ENCODE results near the gene UBA52. TPM values are rescaled to one million over a fixed set of nuclear protein-coding genes. Genes with fewer than 3 reads are reported as not detected.
"Not testable (repeated sequence)": the region's sequence is repeated elsewhere in the genome, so short reads cannot be mapped to it uniquely, and the experiment has no call there.

Gene UBA52
- total RNA-seq, 1 experiment from 2014 or later: 1,108 TPM

DNA sequence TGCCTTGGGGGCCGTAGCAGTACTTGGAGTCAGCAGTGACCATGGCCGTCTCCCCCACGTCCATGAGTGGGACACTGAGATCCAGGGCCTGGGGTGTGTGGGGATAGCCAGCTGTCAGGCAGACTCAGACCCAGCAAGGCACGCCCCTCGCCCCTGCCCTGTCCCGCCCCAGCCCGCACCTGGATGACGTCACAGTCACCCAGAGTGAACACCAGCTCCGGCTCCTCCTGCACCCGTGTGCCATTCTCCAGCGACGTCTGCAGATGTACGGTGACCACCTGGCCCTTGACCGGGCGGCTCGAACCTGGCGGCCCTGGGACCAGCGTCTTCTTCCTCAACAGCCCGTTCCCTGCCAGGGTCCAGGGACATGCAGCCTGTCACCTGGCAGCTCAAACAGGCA, 32.3 kb upstream of the UBA52 start:
- Histone ChIP-seq H3K4me3 (ENCODE audit: low read length) (no peak overlapping the region), H3K4me2 (ENCODE audit: low read length) (no peak overlapping the region), H3K9me2 (replicated peaks; ENCODE audit: low read length) (no peaks in the 10 kb centered on the region), H3K9me3 (ENCODE audit: low read length) (no peaks in the 10 kb centered on the region), H3K4me1 (ENCODE audit: insufficient read depth, low read length) (peaks cover 13% of the 10 kb centered on the region; the same call in 1 of the 2 replicates), H3K27ac (ENCODE audit: low read length) (no peak overlapping the region), H3F3A (ENCODE audit: low read length, unreplicated experiment) (no peaks in the 10 kb centered on the region), H2AFZ (ENCODE audit: low read length) (no peak overlapping the region), H3K36me3 (ENCODE audit: low read depth, low read length) (peaks cover 8% of the 10 kb centered on the region; the same call in 1 of the 2 replicates), H3K27me3 (ENCODE audit: low read length) (no peaks in the 10 kb centered on the region), H3K79me2 (ENCODE audit: low read length) (peaks cover 11% of the 10 kb centered on the region), H3K9ac (ENCODE audit: low read length) (no peak overlapping the region), H4K20me1 (ENCODE audit: low read length) (no peaks in the 10 kb centered on the region)
- BruUV-seq (replicated peaks): no TSS peak
- intact Hi-C loops (cut with micrococcal nuclease): no loop called here
- ChIA-PET CTCF (interaction anchor here (0.7 kb wide), 1 partner anchor 10 kb away, joined by 8 read pairs; no protein-coding TSS in a partner anchor), POLR2A (ENCODE audit: unreplicated experiment) (no interaction called here)
- DNase-seq: no peak
- no peak for ATAC-seq
- TF ChIP-seq EZH2 (IDR thresholded peaks at IDR 0.05; ENCODE audit: low read length, unreplicated experiment): no peak
- no peak for TF ChIP-seq EZH2phosphoT487 (IDR thresholded peaks at IDR 0.05; ENCODE audit: borderline replicate concordance, low read length)
- TF ChIP-seq, protein P1, sequence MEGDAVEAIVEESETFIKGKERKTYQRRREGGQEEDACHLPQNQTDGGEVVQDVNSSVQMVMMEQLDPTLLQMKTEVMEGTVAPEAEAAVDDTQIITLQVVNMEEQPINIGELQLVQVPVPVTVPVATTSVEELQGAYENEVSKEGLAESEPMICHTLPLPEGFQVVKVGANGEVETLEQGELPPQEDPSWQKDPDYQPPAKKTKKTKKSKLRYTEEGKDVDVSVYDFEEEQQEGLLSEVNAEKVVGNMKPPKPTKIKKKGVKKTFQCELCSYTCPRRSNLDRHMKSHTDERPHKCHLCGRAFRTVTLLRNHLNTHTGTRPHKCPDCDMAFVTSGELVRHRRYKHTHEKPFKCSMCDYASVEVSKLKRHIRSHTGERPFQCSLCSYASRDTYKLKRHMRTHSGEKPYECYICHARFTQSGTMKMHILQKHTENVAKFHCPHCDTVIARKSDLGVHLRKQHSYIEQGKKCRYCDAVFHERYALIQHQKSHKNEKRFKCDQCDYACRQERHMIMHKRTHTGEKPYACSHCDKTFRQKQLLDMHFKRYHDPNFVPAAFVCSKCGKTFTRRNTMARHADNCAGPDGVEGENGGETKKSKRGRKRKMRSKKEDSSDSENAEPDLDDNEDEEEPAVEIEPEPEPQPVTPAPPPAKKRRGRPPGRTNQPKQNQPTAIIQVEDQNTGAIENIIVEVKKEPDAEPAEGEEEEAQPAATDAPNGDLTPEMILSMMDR (conservative IDR thresholded peaks at IDR 0.05; ENCODE audit: low read depth, low read length): no peak

DNA sequence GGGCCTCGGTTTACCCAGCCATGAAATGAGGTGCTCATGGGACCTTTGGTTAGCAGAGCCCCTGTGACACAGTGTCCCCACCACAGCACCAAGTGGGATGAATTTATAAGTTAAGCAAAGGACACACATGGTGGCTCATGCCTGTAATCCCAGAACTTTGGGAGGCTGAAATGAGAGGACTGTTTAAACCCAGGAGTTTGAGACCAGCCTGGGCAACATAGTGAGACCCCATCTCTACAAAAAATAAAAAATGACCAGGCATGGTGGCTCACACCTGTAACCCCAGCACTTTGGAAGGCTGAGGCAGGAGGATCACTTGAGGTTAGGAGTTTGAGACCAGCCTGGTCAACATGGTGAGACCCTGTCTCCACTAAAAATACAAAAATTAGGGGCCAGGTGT, 31.5 kb upstream of the UBA52 start:
- DNase-seq; BruUV-seq (replicated peaks); H2AFZ ChIP-seq (ENCODE audit: low read length); H3K27ac ChIP-seq (ENCODE audit: low read length); H3K4me3 ChIP-seq (ENCODE audit: low read length); POLR2A ChIA-PET (ENCODE audit: unreplicated experiment); H3K27me3 ChIP-seq (ENCODE audit: low read length); H4K20me1 ChIP-seq (ENCODE audit: low read length); H3K9ac ChIP-seq (ENCODE audit: low read length); H3F3A ChIP-seq (ENCODE audit: low read length, unreplicated experiment); H3K9me2 ChIP-seq (replicated peaks; ENCODE audit: low read length); CTCF ChIA-PET; ATAC-seq; H3K4me2 ChIP-seq (ENCODE audit: low read length); H3K36me3 ChIP-seq (ENCODE audit: low read depth, low read length); H3K9me3 ChIP-seq (ENCODE audit: low read length); intact Hi-C loops (cut with micrococcal nuclease): not testable (repeated sequence)
- peaks cover 11% of the 10 kb centered on the region for H3K79me2 ChIP-seq (ENCODE audit: low read length)
- peaks cover 13% of the 10 kb centered on the region; the same call in 1 of the 2 replicates for H3K4me1 ChIP-seq (ENCODE audit: insufficient read depth, low read length)

DNA sequence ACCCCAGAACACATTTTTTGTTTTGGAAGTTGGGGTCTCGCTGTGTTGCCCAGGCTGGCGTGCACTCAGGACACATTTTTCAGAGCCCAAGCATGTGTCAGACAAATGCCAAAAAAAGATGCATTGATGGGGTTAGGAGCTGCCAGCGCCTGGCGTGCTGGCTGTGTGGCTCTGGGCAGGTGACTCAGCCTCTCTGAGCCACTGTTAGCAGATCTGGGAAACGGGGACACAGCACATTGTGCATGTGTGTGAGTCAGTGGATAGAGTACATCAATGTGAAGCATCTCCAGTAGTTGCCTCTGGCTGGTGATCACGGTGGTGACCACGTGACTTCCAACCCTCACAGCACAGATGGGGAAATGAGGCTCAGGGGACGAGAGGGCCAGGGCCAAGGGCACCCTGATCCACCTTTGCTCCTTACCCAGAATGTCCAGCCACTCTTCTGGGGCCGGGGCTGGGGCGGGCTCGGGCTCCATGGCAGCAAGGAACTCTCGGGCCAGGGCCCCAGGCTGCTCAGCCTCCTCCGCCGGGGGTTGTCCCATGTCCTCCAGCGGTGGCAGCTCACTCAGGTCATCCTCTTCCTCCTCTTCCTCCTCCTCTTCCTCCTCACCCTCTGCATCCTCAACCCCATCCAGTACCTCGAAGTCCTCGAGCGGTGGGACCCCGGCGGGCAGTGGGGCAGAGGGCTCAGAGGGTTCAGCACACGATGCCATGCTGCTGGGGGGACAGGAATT, 30.2 kb upstream of the UBA52 start:
- intact Hi-C loops (cut with micrococcal nuclease): no loop called here
- H3K4me1 ChIP-seq (ENCODE audit: insufficient read depth, low read length): peaks cover 13% of the 10 kb centered on the region; the same call in 1 of the 2 replicates
- TF ChIP-seq, protein P1 (conservative IDR thresholded peaks at IDR 0.05; ENCODE audit: low read depth, low read length): no peak
- TF ChIP-seq EZH2 (IDR thresholded peaks at IDR 0.05; ENCODE audit: low read length, unreplicated experiment) (no peak), EZH2phosphoT487 (IDR thresholded peaks at IDR 0.05; ENCODE audit: borderline replicate concordance, low read length) (no peak)
- POLR2A ChIA-PET (ENCODE audit: unreplicated experiment): no interaction called here
- H3K9ac ChIP-seq (ENCODE audit: low read length): no peak overlapping the region
- no peaks in the 10 kb centered on the region for H3K9me2 ChIP-seq (replicated peaks; ENCODE audit: low read length)
- H3K27ac ChIP-seq (ENCODE audit: low read length): no peak overlapping the region
- H3K9me3 ChIP-seq (ENCODE audit: low read length): no peaks in the 10 kb centered on the region
- peaks cover 8% of the 10 kb centered on the region; the same call in 1 of the 2 replicates for H3K36me3 ChIP-seq (ENCODE audit: low read depth, low read length)
- no peaks in the 10 kb centered on the region for H4K20me1 ChIP-seq (ENCODE audit: low read length)
- no peak for ATAC-seq
- H3K27me3 ChIP-seq (ENCODE audit: low read length): no peaks in the 10 kb centered on the region
- no peak overlapping the region for H3K4me3 ChIP-seq (ENCODE audit: low read length)
- CTCF ChIA-PET: interaction anchor here (0.7 kb wide), 1 partner anchor 70 kb away, joined by 3 read pairs; no protein-coding TSS in a partner anchor
- no peak overlapping the region for H2AFZ ChIP-seq (ENCODE audit: low read length)
- BruUV-seq (replicated peaks): TSS peak; percentile 10
- H3K79me2 ChIP-seq (ENCODE audit: low read length): peaks cover 11% of the 10 kb centered on the region
- no peak overlapping the region for H3K4me2 ChIP-seq (ENCODE audit: low read length)
- DNase-seq: no peak
- H3F3A ChIP-seq (ENCODE audit: low read length, unreplicated experiment): no peaks in the 10 kb centered on the region

Data from PC-3 (cell line).